Measurements from ENCODE around the gene SHROOM2. TPM values are rescaled to one million over a fixed set of nuclear protein-coding genes. Genes with fewer than 3 reads are reported as not detected.

The SHROOM2 gene
- total RNA-seq, 1 experiment from 2014 or later, result 5.3 TPM

DNA sequence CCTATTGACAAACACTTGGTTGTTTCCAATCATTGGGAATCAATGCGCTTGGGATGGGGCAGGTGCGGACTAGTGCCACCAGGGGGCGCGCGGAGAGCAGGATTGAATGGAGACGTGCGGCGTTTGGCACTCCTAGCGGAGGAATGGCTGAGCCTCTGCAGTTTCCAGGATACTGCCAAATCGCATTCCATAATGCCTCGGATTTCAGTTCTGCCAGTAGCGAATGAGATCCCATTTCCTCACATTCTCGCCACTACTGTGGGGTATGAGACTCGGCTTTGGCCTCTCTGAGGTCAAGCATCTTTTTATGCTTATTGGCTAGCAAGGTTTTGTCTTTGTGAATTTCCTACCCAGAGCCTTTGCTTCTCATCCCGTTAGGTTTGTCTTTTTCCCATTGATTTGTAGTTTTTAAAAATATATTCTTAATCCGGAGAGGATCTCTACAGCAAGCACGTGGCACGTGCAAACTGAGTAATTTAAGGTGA, 209.7 kb downstream of the SHROOM2 start:
- ChIA-PET CTCF (no interaction called here), POLR2A (no interaction called here), RAD21 (ENCODE audit: low non-redundant PET in 1 of 2, low total read pairs in 2 of 2, uncharacterized antibody in 2 of 2, unreplicated experiment in 2 of 2) (no interaction called here)
- H3K9me3 ChIP-seq (ENCODE audit: control insufficient read depth in 1 of 2, insufficient read depth in 1 of 2, low read depth in 1 of 2, low read length in 2 of 2), result no peaks in the 10 kb centered on the region
- H3K36me3 ChIP-seq (ENCODE audit: control insufficient read depth in 1 of 2, insufficient read depth in 2 of 2, low read length in 2 of 2), result no peaks in the 10 kb centered on the region
- intact Hi-C loops (cut with micrococcal nuclease), result loop anchor here (1.0 to 10.0 kb wide), 2 partner anchors 111 to 123 kb away; no protein-coding TSS in a partner anchor
- H3K9ac ChIP-seq (ENCODE audit: low read length), result no peak overlapping the region
- H3K4me1 ChIP-seq (ENCODE audit: control insufficient read depth in 1 of 2, insufficient read depth in 2 of 2, low read length in 2 of 2), result no peaks in the 10 kb centered on the region
- H2AFZ ChIP-seq (ENCODE audit: low read depth, low read length, poor library complexity, severe bottlenecking), result no peak overlapping the region
- BruUV-seq (replicated peaks), result no TSS peak
- H3K4me2 ChIP-seq (ENCODE audit: low read length), result no peak overlapping the region
- no peaks in the 10 kb centered on the region for H3K79me2 ChIP-seq (ENCODE audit: insufficient read depth, low read length)
- no peaks in the 10 kb centered on the region for H4K20me1 ChIP-seq (ENCODE audit: insufficient read depth)
- no peaks in the 10 kb centered on the region for H3K27me3 ChIP-seq (ENCODE audit: insufficient read depth, low read length)
- no peak overlapping the region for H3K4me3 ChIP-seq (replicated peaks in 1 of 2; ENCODE audit: low read depth in 1 of 2, low read length in 2 of 2)
- H3K27ac ChIP-seq (ENCODE audit: low read depth, low read length), result no peak overlapping the region
- DNase-seq (ENCODE audit: low read depth, low spot score), result peak; percentile 55
- TF ChIP-seq RAD21 (IDR thresholded peaks at IDR 0.05; ENCODE audit: low read depth) (peak; percentile 76), EGR1 (IDR thresholded peaks at IDR 0.05; ENCODE audit: low read depth) (no peak), CTCF (IDR thresholded peaks at IDR 0.05 in 2 of 3, conservative IDR thresholded peaks at IDR 0.05 in 1 of 3; ENCODE audit: borderline replicate concordance in 1 of 3, insufficient read depth in 1 of 3, low read depth in 2 of 3, low read length in 2 of 3) (peak; percentile 74 to 99 (median 80))
- H3K9me2 ChIP-seq (ENCODE audit: insufficient read depth), result no peaks in the 10 kb centered on the region
- ATAC-seq, result peak; percentile 85

GRCh38 chrX:9997041-9997440, 210.8 kb downstream of the SHROOM2 start:
- Histone ChIP-seq H3K27ac (ENCODE audit: low read depth, low read length) (no peak overlapping the region), H2AFZ (ENCODE audit: low read depth, low read length, poor library complexity, severe bottlenecking) (no peak overlapping the region), H3K4me1 (ENCODE audit: control insufficient read depth in 1 of 2, insufficient read depth in 2 of 2, low read length in 2 of 2) (no peaks in the 10 kb centered on the region), H3K4me2 (ENCODE audit: low read length) (no peak overlapping the region), H3K79me2 (ENCODE audit: insufficient read depth, low read length) (no peaks in the 10 kb centered on the region), H3K9ac (ENCODE audit: low read length) (no peak overlapping the region), H3K27me3 (ENCODE audit: insufficient read depth, low read length) (no peaks in the 10 kb centered on the region), H3K36me3 (ENCODE audit: control insufficient read depth in 1 of 2, insufficient read depth in 2 of 2, low read length in 2 of 2) (no peaks in the 10 kb centered on the region), H3K9me3 (ENCODE audit: control insufficient read depth in 1 of 2, insufficient read depth in 1 of 2, low read depth in 1 of 2, low read length in 2 of 2) (no peaks in the 10 kb centered on the region), H4K20me1 (ENCODE audit: insufficient read depth) (no peaks in the 10 kb centered on the region), H3K4me3 (replicated peaks in 1 of 2; ENCODE audit: low read depth in 1 of 2, low read length in 2 of 2) (no peak overlapping the region), H3K9me2 (ENCODE audit: insufficient read depth) (no peaks in the 10 kb centered on the region)
- CTCF ChIA-PET, result no interaction called here
- DNase-seq (ENCODE audit: low read depth, low spot score), result no peak
- BruUV-seq (replicated peaks), result no TSS peak
- ATAC-seq, result no peak
- RAD21 ChIA-PET (ENCODE audit: low non-redundant PET in 1 of 2, low total read pairs in 2 of 2, uncharacterized antibody in 2 of 2, unreplicated experiment in 2 of 2), result no interaction called here
- POLR2A ChIA-PET, result no interaction called here
- intact Hi-C loops (cut with micrococcal nuclease), result loop anchor here (10.0 kb wide), 1 partner anchor 112 kb away; no protein-coding TSS in a partner anchor
- no peak for TF ChIP-seq ATF3 (IDR thresholded peaks at IDR 0.05)
- no peak for TF ChIP-seq CEBPB (IDR thresholded peaks at IDR 0.05; ENCODE audit: low read depth)
- no peak for TF ChIP-seq FOSL1 (IDR thresholded peaks at IDR 0.05; ENCODE audit: low read depth)
- no peak for TF ChIP-seq CBX3 (IDR thresholded peaks at IDR 0.05; ENCODE audit: low read depth)
- TF ChIP-seq YY1 (IDR thresholded peaks at IDR 0.05; ENCODE audit: extremely low read depth, insufficient replicate concordance, low read depth, low read length), result no peak
- TF ChIP-seq EZH2 (IDR thresholded peaks at IDR 0.05), result no peak
- TF ChIP-seq POLR2A (IDR thresholded peaks at IDR 0.05; ENCODE audit: borderline replicate concordance, extremely low read depth, insufficient read depth, insufficient read length), result no peak
- no peak for TF ChIP-seq REST (IDR thresholded peaks at IDR 0.05; ENCODE audit: low read depth)
- no peak for TF ChIP-seq SIN3A (IDR thresholded peaks at IDR 0.05; ENCODE audit: low read depth)
- no peak for TF ChIP-seq TCF7L2 (IDR thresholded peaks at IDR 0.05; ENCODE audit: borderline replicate concordance, extremely low read depth, insufficient read depth, insufficient read length)
- TF ChIP-seq EZH2phosphoT487 (IDR thresholded peaks at IDR 0.05; ENCODE audit: borderline replicate concordance), result no peak
- TF ChIP-seq, protein P1, sequence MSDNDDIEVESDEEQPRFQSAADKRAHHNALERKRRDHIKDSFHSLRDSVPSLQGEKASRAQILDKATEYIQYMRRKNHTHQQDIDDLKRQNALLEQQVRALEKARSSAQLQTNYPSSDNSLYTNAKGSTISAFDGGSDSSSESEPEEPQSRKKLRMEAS (IDR thresholded peaks at IDR 0.05), result no peak
- TF ChIP-seq POLR2AphosphoS5 (IDR thresholded peaks at IDR 0.05; ENCODE audit: low read depth, low read length), result no peak

Measured in HCT116 (cell line).